Breast epithelium (tissue), 4 donors: ENCODE data around the gene MACROD2. TPM values are rescaled to one million over a fixed set of nuclear protein-coding genes. Genes with fewer than 3 reads are reported as not detected.
"Not testable (repeated sequence)": the region's sequence is repeated elsewhere in the genome, so short reads cannot be mapped to it uniquely, and the experiment has no call there.

ENCODE experiments used
- DNase-seq, 2 donors: peaks; one replicate each; pipeline ENCODE4 v3.0.0-alpha.2; 2019; ENCODE audit warnings: low spot score in 2 of 2
- H3K27ac ChIP-seq, 2 donors: fragments of 200-600 bp; sonication (generic) in 1 of 2; one replicate each; pipeline ENCODE4 v1.5.1; 2016 to 2019; ENCODE audit warnings: mild to moderate bottlenecking in 1 of 2
- H3K27me3 ChIP-seq, 2 donors: fragments of 200-600 bp; sonication (generic) in 1 of 2; one replicate each; pipeline versions ENCODE4 v1.5.1 to v1.6.0; 2017 to 2019; ENCODE audit warnings: control low read depth in 1 of 2, mild to moderate bottlenecking in 1 of 2
- H3K36me3 ChIP-seq: fragments of 200-600 bp; one replicate; pipeline ENCODE4 v1.5.1; 2019
- H3K4me1 ChIP-seq, 2 donors: fragments of 200-600 bp; sonication (generic); one replicate each; pipeline ENCODE4 v1.5.1; 2016 to 2019; ENCODE audit warnings: control low read depth in 1 of 2
- H3K4me3 ChIP-seq, 3 donors: fragments of 200-600 bp; sonication (generic); 1 replicate in 2 of 3; 2 replicates in 1 of 3; pipeline ENCODE4 v1.5.1; 2016 to 2019; ENCODE audit warnings: mild to moderate bottlenecking in 3 of 3, moderate library complexity in 2 of 3
- H3K9me3 ChIP-seq, 2 donors: fragments of 200-600 bp; sonication (generic) in 1 of 2; one replicate each; pipeline ENCODE4 v1.5.1; 2016 to 2019; ENCODE audit warnings: control low read depth in 1 of 2
- CTCF ChIP-seq, 3 donors: fragments of 450-650 bp; IDR thresholded peaks; one replicate each; pipeline ENCODE4 v1.5.1; 2016 to 2017; ENCODE audit warnings: antibody characterized with exemption in 3 of 3, mild to moderate bottlenecking in 3 of 3, moderate library complexity in 3 of 3
- POLR2A ChIP-seq: fragments of 450-650 bp; IDR thresholded peaks from one replicate; pipeline ENCODE4 v1.6.1; 2016; ENCODE audit warnings: antibody characterized with exemption, mild to moderate bottlenecking, moderate library complexity
- POLR2AphosphoS5 ChIP-seq, 3 donors: sonication (generic); formaldehyde crosslinking; IDR thresholded peaks; one replicate each; pipeline ENCODE4 v1.6.1; 2017; ENCODE audit warnings: antibody characterized with exemption in 3 of 3
- intact Hi-C: fragments of 100-400 bp; cut with DNase I; formaldehyde crosslinking; loops from one replicate; pipeline ENCODE4 v1.15.1; 2023; ENCODE audit warnings: low total_unique reads
- total RNA-seq, 3 donors: library from RNA; depleted of rRNA; stranded (reverse); fragments of >200 nt; gene quantifications; one replicate each; pipeline ENCODE4 v1.1.0, GENCODE V29; 2016

The MACROD2 gene
- total RNA-seq, 3 donors from 2014 or later: 6.7 to 26.8 (median 8.8) TPM

DNA sequence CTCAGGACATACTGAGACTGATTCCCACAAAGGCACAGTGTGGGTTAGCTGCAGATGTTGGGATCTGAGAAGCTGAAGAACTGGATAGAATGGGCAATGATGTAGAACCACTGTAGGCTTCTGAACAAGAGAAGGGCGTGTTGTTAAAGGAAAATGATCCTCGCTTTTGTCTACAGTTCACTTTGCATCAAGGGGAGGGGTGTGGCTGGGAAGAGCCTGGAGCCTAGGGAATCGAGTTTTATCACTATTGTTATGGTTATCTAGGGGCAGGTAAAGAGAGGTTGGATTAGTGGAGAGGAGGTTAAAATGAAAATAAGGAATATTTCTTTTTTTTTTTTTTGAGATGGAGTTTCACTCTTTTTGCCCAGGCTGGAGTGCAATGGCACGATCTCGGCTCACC is 1809.8 kb downstream of the MACROD2 start:
- H3K4me3 ChIP-seq: no peak overlapping the region
- intact Hi-C loops: no loop called here
- no peaks in the 10 kb centered on the region for H3K27me3 ChIP-seq
- TF ChIP-seq POLR2A (no peak), CTCF (IDR thresholded peaks at IDR 0.05) (no peak), POLR2AphosphoS5 (IDR thresholded peaks at IDR 0.05) (no peak)
- no peaks in the 10 kb centered on the region for H3K4me1 ChIP-seq
- H3K27ac ChIP-seq: no peak overlapping the region
- DNase-seq: no peak
- H3K9me3 ChIP-seq: no peaks in the 10 kb centered on the region
- H3K36me3 ChIP-seq: no peaks in the 10 kb centered on the region

GRCh38 chr20:15806105-15806504 is 1810.8 kb downstream of the MACROD2 start:
- no peak for DNase-seq
- Histone ChIP-seq H3K27ac (no peak overlapping the region), H3K4me3 (no peak overlapping the region), H3K9me3 (no peaks in the 10 kb centered on the region), H3K36me3 (no peaks in the 10 kb centered on the region), H3K4me1 (no peaks in the 10 kb centered on the region), H3K27me3 (no peaks in the 10 kb centered on the region)
- intact Hi-C loops: no loop called here
- TF ChIP-seq POLR2A (no peak), POLR2AphosphoS5 (IDR thresholded peaks at IDR 0.05) (no peak), CTCF (IDR thresholded peaks at IDR 0.05) (no peak)

DNA sequence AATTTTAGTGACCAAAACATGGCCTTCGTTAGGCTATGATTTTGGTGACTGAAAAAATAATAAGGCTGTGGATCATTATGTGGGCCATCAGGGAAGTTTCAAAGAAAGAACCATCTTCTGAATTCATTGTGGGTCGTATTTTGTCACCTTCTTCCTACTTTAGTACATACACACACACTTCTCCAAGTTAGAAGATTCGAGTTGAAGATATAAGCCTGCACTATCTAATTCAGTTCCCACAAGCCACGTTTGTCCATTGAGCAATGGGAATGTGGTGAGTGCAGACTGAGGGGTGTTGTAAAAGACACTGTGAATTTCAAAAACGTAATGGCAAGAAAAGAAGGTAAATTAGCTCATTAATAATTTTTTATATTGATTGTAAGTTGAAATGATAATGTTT is 1812.0 kb downstream of the MACROD2 start:
- DNase-seq: no peak

DNA sequence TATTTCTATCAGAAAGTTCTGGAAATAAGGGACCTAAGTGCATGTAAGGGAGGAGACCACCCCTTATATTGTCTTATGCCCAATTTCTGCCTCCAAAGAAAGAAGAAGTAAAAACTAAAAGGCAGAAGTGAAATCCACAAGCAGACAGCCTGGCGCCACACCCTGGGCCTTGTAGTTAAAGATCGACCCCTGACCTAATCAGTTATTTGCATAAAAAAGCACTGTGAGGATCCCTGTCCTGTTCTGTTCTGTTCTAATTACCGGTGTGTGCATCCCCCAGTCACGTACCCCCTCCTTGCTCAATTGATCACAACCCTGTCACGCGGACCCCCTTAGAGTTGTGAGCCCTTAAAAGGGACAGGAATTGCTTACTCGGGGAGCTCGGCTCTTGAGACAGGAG is 1812.5 kb downstream of the MACROD2 start:
- H3K36me3 ChIP-seq, intact Hi-C loops, H3K27me3 ChIP-seq, DNase-seq, H3K9me3 ChIP-seq, H3K4me3 ChIP-seq, H3K27ac ChIP-seq, H3K4me1 ChIP-seq: not testable (repeated sequence)

More for the DNA sequence above, 1812.0 kb downstream of the MACROD2 start:
- Histone ChIP-seq H3K36me3 (no peaks in the 10 kb centered on the region), H3K4me3 (no peak overlapping the region), H3K9me3 (no peaks in the 10 kb centered on the region), H3K27me3 (no peaks in the 10 kb centered on the region), H3K27ac (no peak overlapping the region), H3K4me1 (no peaks in the 10 kb centered on the region)
- intact Hi-C loops: no loop called here
- TF ChIP-seq POLR2A (no peak), POLR2AphosphoS5 (IDR thresholded peaks at IDR 0.05) (no peak)

- intact Hi-C loops: no loop called here
- no peak overlapping the region for H3K27ac ChIP-seq
- no peaks in the 10 kb centered on the region for H3K4me1 ChIP-seq
- no peaks in the 10 kb centered on the region for H3K36me3 ChIP-seq
- H3K4me3 ChIP-seq: no peak overlapping the region
- TF ChIP-seq POLR2AphosphoS5 (IDR thresholded peaks at IDR 0.05): no peak
- TF ChIP-seq POLR2A: no peak
- TF ChIP-seq CTCF (IDR thresholded peaks at IDR 0.05): no peak
- no peak for DNase-seq
- no peaks in the 10 kb centered on the region for H3K9me3 ChIP-seq
- no peaks in the 10 kb centered on the region for H3K27me3 ChIP-seq
Measured at GRCh38 chr20:15811951-15812350, 1816.6 kb downstream of the MACROD2 start.

GRCh38 chr20:15812696-15813095 is 1817.4 kb downstream of the MACROD2 start:
- Histone ChIP-seq H3K36me3 (no peaks in the 10 kb centered on the region), H3K4me3 (no peak overlapping the region), H3K27me3 (no peaks in the 10 kb centered on the region), H3K9me3 (no peaks in the 10 kb centered on the region), H3K27ac (no peak overlapping the region), H3K4me1 (no peaks in the 10 kb centered on the region)
- intact Hi-C loops: no loop called here
- no peak for TF ChIP-seq CTCF (IDR thresholded peaks at IDR 0.05)
- TF ChIP-seq POLR2A: no peak
- no peak for TF ChIP-seq POLR2AphosphoS5 (IDR thresholded peaks at IDR 0.05)
- no peak for DNase-seq
